GM12891 (cell line): ENCODE measurements around the gene GBP3.

Experiments used
- POLR2A ChIP-seq: IDR thresholded peaks from 2 replicates; pipeline ENCODE4 v1.6.1; 2011; ENCODE audit warnings: low read depth, low read length, control low read depth
- POLR2AphosphoS5 ChIP-seq: IDR thresholded peaks from 2 replicates; pipeline ENCODE4 v1.6.1; 2011; ENCODE audit warnings: low read depth, low read length, control low read depth
- SPI1 ChIP-seq: IDR thresholded peaks from 2 replicates; pipeline ENCODE4 v1.6.1; 2011; ENCODE audit warnings: low read depth, low read length, control low read depth

GRCh38 chr1:89065079-89065868 is 42.6 kb upstream of the GBP3 start, which contains the start of gene GBP1:
- no peak for TF ChIP-seq POLR2A
- no peak for TF ChIP-seq POLR2AphosphoS5
- no peak for TF ChIP-seq SPI1
